Transverse colon (tissue), 4 donors: ENCODE data around the gene FAM13A.

Experiments
- CTCF ChIP-seq, 5 experiments: fragments of 200-600 bp in 3 of 5; fragments of 450-650 bp in 2 of 5; sonication (generic) in 3 of 5; IDR thresholded peaks; 1 replicate in 2 of 5; 2 replicates in 3 of 5; pipeline ENCODE4 v1.5.1; 2016 to 2017; ENCODE audit warnings: antibody characterized with exemption in 5 of 5, inconsistent platforms in 3 of 5, mild to moderate bottlenecking in 2 of 5, moderate library complexity in 1 of 5
- POLR2A ChIP-seq: fragments of 450-650 bp; IDR thresholded peaks from one replicate; pipeline ENCODE4 v1.6.1; 2016; ENCODE audit warnings: antibody characterized with exemption, mild to moderate bottlenecking, moderate library complexity
- POLR2AphosphoS5 ChIP-seq, 3 donors: sonication (generic); formaldehyde crosslinking; IDR thresholded peaks; one replicate each; pipeline ENCODE4 v1.6.1; 2016; ENCODE audit warnings: antibody characterized with exemption in 3 of 3

DNA sequence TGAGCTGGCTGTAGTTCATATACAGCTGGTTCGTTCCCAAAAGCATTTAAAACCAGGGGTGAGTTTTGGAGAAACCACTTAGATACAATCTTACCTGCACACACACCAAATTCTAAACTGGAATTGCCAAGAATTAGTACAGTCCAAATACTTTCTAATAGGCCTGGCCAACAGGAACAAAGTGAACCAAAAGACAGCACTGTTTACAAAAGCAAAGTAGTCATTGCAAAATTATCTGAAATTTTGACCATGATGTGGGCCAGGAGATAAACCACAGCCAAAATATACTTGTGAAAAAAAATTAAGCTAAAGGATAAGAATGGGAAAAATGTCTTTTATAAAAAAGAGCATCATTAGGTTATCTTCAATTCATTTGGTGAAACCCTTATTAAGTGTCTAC is 321.4 kb downstream of the FAM13A start:
- no peak for TF ChIP-seq POLR2A
- no peak for TF ChIP-seq CTCF (IDR thresholded peaks at IDR 0.05)
- TF ChIP-seq POLR2AphosphoS5 (IDR thresholded peaks at IDR 0.05), result peak in 1 of 3 donors; percentile 37
